Gastroesophageal sphincter (tissue), 4 donors: ENCODE measurements around the gene XRCC1. TPM values are rescaled to one million over a fixed set of nuclear protein-coding genes. Genes with fewer than 3 reads are reported as not detected.
"Not testable (repeated sequence)": the region's sequence is repeated elsewhere in the genome, so short reads cannot be mapped to it uniquely, and the experiment has no call there.

Experiments
- ATAC-seq: fragments of 150-250 bp; one replicate; pipeline ENCODE4 v1.9.1; 2016; ENCODE audit warnings: mild to moderate bottlenecking, moderate library complexity
- H3K27ac ChIP-seq, 4 donors: fragments of 200-600 bp; sonication (generic) in 3 of 4; 1 replicate in 3 of 4; 2 replicates in 1 of 4; pipeline ENCODE4 v1.5.1; 2016 to 2019
- H3K27me3 ChIP-seq: fragments of 200-600 bp; sonication (generic); one replicate; pipeline ENCODE4 v1.5.1; 2019
- H3K36me3 ChIP-seq, 2 donors: fragments of 200-600 bp; sonication (generic); one replicate each; pipeline ENCODE4 v1.5.1; 2019; ENCODE audit warnings: control low read depth in 1 of 2
- H3K4me1 ChIP-seq, 3 donors: fragments of 200-600 bp; sonication (generic); 1 replicate in 2 of 3; 2 replicates in 1 of 3; pipeline ENCODE4 v1.5.1; 2016 to 2019; ENCODE audit warnings: control low read depth in 2 of 3
- H3K4me3 ChIP-seq, 2 donors: fragments of 200-600 bp; sonication (generic); one replicate each; pipeline ENCODE4 v1.5.1; 2019; ENCODE audit warnings: mild to moderate bottlenecking in 1 of 2, moderate library complexity in 1 of 2
- H3K9me3 ChIP-seq, 3 donors: fragments of 200-600 bp; sonication (generic); one replicate each; pipeline ENCODE4 v1.5.1; 2017 to 2019; ENCODE audit warnings: control low read depth in 2 of 3
- EP300 ChIP-seq: sonication (generic); formaldehyde crosslinking; IDR thresholded peaks from one replicate; pipeline ENCODE4 v1.6.1; 2017; ENCODE audit warnings: antibody characterized with exemption, mild to moderate bottlenecking
- POLR2A ChIP-seq, 2 donors: fragments of 450-650 bp; IDR thresholded peaks; one replicate each; pipeline ENCODE4 v1.6.1; 2017; ENCODE audit warnings: antibody characterized with exemption in 2 of 2, mild to moderate bottlenecking in 2 of 2, moderate library complexity in 1 of 2
- POLR2AphosphoS5 ChIP-seq: sonication (generic); formaldehyde crosslinking; IDR thresholded peaks from one replicate; pipeline ENCODE4 v1.6.1; 2017; ENCODE audit warnings: antibody characterized with exemption
- WGBS, 2 donors: methylation state at CpG; one replicate each; pipeline ENCODE4 v1.1.5; 2018; ENCODE audit warnings: low coverage in 1 of 2; 5-methylcytosine and 5-hydroxymethylcytosine counted together
- total RNA-seq, 4 donors: library from RNA; depleted of rRNA; stranded (reverse); fragments of >200 nt; gene quantifications; one replicate each; pipeline ENCODE4 v1.1.0, GENCODE V29; 2016
- TF ChIP-seq, protein P1 (sequence below), 4 experiments: fragments of 200-600 bp in 2 of 4; fragments of 450-650 bp in 2 of 4; sonication (generic) in 1 of 4; IDR thresholded peaks; one replicate each; pipeline ENCODE4 v1.5.1; 2017 to 2019; ENCODE audit warnings: antibody characterized with exemption in 4 of 4, mild to moderate bottlenecking in 2 of 4, moderate library complexity in 2 of 4

XRCC1 gene
- total RNA-seq, 4 donors from 2014 or later: 17.9 to 31.0 (median 22.6) TPM

DNA sequence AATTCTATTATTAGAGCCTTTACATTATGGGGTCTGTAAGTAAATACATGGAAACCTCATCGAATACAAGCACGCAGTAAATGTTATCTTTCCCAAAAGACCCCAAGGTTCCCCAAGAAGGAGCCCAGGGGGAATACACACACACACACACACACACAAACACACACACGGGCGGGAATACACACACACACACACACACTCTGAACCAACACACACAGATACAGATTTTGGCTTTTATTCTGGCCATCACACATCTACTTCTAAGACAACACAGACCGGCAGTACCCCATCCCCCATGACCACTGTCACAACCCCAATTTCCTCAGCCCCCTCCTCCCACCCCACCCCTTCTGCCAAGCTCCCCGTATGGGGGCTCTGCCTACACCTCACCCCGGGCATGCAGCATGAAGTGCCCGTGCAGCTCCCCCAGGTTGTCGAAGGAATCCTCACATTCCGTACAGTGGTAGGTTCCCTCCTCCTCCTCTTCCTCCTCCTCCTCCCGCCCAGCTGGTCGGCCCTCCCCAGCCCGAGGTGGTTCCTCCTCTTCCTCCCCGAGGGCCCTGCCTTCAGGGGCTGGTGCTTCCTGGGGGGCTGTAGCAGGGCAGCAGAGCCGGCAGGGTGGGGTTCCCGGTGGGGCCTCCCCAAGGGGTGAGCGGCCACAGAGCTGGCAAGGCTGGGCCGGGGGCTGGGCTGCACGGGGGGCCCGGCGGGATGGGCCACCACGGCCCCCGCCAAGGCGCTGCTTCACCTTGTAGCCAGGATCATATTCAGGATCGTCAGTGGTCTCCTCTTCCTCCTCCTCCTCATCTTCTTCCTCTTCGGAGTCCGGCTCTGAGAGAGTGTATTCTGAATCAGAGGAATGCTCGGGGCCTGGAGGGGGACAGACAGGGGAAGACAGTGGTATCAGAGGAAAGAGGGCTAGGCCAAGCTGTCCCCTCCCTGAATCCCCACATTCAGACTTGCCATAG lies 32.2 kb upstream of the XRCC1 start:
- Histone ChIP-seq H3K27me3 (no peaks in the 10 kb centered on the region), H3K4me3 (no peak overlapping the region), H3K27ac (no peak overlapping the region), H3K9me3 (no peaks in the 10 kb centered on the region), H3K4me1 (no peaks in the 10 kb centered on the region), H3K36me3 (peaks cover 0 to 50% of the 10 kb centered on the region in 2 donors)
- WGBS, 2 donors: 86 to 88% methylated on average over 6 to 7 of the region's 28 CpGs
- TF ChIP-seq POLR2AphosphoS5 (no peak), EP300 (no peak)
- TF ChIP-seq, protein P1, sequence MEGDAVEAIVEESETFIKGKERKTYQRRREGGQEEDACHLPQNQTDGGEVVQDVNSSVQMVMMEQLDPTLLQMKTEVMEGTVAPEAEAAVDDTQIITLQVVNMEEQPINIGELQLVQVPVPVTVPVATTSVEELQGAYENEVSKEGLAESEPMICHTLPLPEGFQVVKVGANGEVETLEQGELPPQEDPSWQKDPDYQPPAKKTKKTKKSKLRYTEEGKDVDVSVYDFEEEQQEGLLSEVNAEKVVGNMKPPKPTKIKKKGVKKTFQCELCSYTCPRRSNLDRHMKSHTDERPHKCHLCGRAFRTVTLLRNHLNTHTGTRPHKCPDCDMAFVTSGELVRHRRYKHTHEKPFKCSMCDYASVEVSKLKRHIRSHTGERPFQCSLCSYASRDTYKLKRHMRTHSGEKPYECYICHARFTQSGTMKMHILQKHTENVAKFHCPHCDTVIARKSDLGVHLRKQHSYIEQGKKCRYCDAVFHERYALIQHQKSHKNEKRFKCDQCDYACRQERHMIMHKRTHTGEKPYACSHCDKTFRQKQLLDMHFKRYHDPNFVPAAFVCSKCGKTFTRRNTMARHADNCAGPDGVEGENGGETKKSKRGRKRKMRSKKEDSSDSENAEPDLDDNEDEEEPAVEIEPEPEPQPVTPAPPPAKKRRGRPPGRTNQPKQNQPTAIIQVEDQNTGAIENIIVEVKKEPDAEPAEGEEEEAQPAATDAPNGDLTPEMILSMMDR (IDR thresholded peaks at IDR 0.05): no peak
- ATAC-seq: no peak

DNA sequence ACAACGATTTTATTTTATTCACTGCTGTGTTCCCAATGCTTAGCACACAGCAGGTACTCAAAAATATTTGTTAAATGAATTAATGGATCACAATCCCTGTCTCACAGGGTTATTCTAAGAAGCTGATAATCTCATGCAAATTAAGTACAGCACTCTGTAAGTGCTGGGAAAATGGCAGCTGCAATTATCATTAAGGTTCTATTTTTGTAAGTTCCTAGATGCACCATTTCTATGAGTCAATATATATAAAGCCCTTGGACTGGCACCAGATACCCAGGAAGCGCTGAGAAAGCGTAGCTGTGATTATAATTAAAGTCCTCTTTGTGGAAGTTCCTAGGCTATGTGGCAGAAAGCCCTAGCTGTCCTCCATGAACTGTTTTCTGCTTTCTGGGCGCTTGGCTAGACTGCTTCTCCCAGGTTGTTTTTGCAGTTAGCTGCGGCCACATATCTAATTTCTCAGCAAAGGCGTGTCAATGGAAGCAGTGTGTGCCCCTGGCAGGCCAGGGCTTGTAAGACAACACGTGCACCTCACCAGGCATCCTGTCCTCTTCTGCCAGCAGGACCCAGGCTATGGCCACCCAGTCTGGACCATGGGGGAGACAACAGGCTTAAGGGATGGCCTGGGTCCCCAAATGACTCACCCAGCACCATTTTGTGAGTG lies 31.4 kb upstream of the XRCC1 start:
- H3K27me3 ChIP-seq: no peaks in the 10 kb centered on the region
- 81 to 92% methylated on average over 3 to 6 of the region's 7 CpGs for WGBS, 2 donors
- TF ChIP-seq POLR2A (IDR thresholded peaks at IDR 0.05) (no peak), EP300 (no peak), POLR2AphosphoS5 (no peak)
- TF ChIP-seq, protein P1 (IDR thresholded peaks at IDR 0.05): no peak
- H3K4me1 ChIP-seq: no peaks in the 10 kb centered on the region
- H3K36me3 ChIP-seq: peaks cover 0 to 49% of the 10 kb centered on the region in 2 donors
- no peaks in the 10 kb centered on the region for H3K9me3 ChIP-seq
- H3K4me3 ChIP-seq: no peak overlapping the region
- ATAC-seq: no peak
- no peak overlapping the region for H3K27ac ChIP-seq

DNA sequence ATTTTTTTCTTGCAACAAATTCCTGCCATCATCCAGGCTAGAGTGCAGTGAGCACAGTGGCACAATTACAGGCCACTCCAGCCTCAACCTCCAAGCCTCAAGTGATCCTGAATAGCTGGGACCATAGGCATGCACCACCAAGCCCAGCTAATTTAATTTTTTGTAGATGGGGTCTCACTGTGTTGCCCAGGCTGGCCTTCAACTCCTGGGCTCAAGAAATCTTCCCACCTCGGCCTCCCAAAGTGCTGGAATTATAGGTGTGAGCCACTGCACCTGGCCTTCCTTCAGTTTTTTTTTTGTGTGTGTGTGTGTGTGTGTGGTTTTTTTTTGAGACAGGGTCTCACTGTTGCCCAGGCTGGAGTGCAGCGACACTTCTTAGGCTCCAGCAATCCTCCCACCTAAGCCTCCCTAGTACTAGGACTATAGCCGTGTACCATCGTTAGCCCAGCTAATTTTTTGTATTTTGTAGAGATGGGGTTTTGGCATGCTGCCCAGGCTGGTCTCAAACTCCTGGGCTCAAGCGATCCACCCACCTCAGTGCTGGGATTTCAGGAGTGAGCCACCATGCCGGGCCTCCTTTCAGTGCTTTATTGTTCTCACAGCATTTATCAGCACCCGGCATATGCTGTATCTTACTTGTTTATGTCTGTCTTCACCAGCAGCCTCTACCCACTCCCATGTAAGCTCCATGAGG lies 30.7 kb upstream of the XRCC1 start:
- ATAC-seq: no peak
- H3K27ac ChIP-seq: no peak overlapping the region
- no peak overlapping the region for H3K4me3 ChIP-seq
- TF ChIP-seq, protein P1 (IDR thresholded peaks at IDR 0.05): no peak
- TF ChIP-seq EP300 (no peak), POLR2AphosphoS5 (no peak), POLR2A (IDR thresholded peaks at IDR 0.05) (no peak)
- H3K36me3 ChIP-seq: peaks cover 0 to 49% of the 10 kb centered on the region in 2 donors
- no peaks in the 10 kb centered on the region for H3K4me1 ChIP-seq
- WGBS, 2 donors: 63 to 72% methylated on average over 7 of the region's 7 CpGs
- H3K27me3 ChIP-seq: no peaks in the 10 kb centered on the region
- H3K9me3 ChIP-seq: no peaks in the 10 kb centered on the region

DNA sequence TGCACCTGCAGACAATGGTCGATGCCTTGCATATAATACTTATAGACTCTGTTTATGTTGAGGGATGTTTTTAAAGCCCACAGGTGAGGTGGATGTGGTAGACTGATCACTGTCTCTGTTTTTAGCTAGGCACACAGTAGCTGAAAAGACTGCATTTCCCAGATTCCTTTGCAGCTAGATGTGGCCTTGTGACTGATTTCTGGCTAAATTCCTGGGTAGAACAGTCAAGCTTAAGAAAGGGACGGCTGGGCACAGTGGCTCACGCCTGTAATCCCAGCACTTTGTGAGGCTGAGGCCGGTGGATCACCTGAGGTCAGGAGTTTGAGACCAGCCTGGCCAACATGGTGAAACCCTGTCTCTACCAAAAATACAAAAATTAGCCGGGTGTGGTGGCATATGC lies 25.0 kb upstream of the XRCC1 start:
- not testable (repeated sequence) for H3K27ac ChIP-seq, ATAC-seq, H3K27me3 ChIP-seq, H3K9me3 ChIP-seq, H3K4me3 ChIP-seq
- H3K36me3 ChIP-seq: peaks cover 0 to 54% of the 10 kb centered on the region in 2 donors
- WGBS, 2 donors: 17 to 28% methylated on average over 2 of the region's 5 CpGs
- peaks cover 5 to 23% (median 11%) of the 10 kb centered on the region in 3 donors for H3K4me1 ChIP-seq

DNA sequence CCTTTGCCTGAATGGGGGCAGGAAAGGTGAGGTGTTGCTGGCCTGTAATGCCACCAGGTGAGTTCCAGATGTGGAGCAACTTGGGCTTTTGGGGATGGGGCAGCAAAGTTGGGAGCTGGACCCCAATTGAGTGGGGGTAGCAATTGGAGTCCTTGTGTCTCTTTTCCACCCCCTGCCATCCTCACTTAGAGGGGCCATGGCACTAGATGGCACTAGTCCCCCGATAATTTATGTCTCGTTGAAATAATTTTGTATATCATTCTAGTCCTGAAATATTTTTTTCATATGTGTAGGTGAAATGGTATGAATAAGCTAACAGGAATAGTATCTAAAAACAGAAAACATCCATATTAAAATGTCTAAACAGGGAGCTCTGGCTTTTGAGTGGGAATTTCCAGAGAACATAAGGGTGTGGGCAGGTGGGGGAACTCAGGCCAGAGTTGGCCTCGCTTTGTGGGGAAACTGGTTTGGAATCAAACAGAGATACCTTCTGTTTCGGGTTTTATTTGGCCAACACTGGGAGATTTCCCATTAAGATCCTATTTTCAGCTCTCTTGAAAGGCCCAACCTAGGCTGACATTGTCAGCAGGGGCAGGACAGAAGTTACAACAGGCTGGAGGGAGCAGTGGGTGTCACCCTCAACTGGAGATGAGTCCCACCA lies 24.4 kb upstream of the XRCC1 start:
- no peak for TF ChIP-seq POLR2A (IDR thresholded peaks at IDR 0.05)
- Histone ChIP-seq H3K27ac (no peak overlapping the region), H3K4me1 (peaks cover 5 to 28% (median 13%) of the 10 kb centered on the region in 3 donors), H3K9me3 (no peaks in the 10 kb centered on the region), H3K4me3 (no peak overlapping the region), H3K27me3 (no peaks in the 10 kb centered on the region), H3K36me3 (peaks cover 0 to 53% of the 10 kb centered on the region in 2 donors)
- no peak for ATAC-seq
- WGBS, 2 donors: 59 to 63% methylated on average over 4 of the region's 4 CpGs
